ENCODE data around the gene MPHOSPH9.

GRCh38 chr12:123149501-123150274 is 83.3 kb downstream of the MPHOSPH9 start:
- no peak for TF ChIP-seq SIN3A (IDR thresholded peaks at IDR 0.05; ENCODE audit: borderline replicate concordance, insufficient read depth, low read length)
- no peak for TF ChIP-seq TAF1 (IDR thresholded peaks at IDR 0.05; ENCODE audit: borderline replicate concordance, insufficient read depth, low read length)
- TF ChIP-seq POLR2AphosphoS5 (IDR thresholded peaks at IDR 0.05; ENCODE audit: low read depth, low read length), result no peak

Measured in PFSK-1 (cell line).